Stomach (tissue), 9 donors: ENCODE results near the gene ASZ1. TPM values are rescaled to one million over a fixed set of nuclear protein-coding genes. Genes with fewer than 3 reads are reported as not detected.
"Not testable (repeated sequence)": the region's sequence is repeated elsewhere in the genome, so short reads cannot be mapped to it uniquely, and the experiment has no call there.

Source experiments
- DNase-seq, 2 donors: peaks; one replicate each; pipeline versions ENCODE4 v3.0.0 to v3.0.0-alpha.2; 2013 to 2019
- H3K27ac ChIP-seq, 5 donors: fragments of 200-600 bp in 4 of 5; sonication (generic) in 4 of 5; one replicate each; pipeline ENCODE4 v1.5.1; 2013 to 2019; ENCODE audit warnings: mild to moderate bottlenecking in 1 of 5, moderate library complexity in 1 of 5
- H3K27me3 ChIP-seq, 3 donors: fragments of 200-600 bp; sonication (generic); one replicate each; pipeline ENCODE4 v1.5.1; 2017 to 2019; ENCODE audit warnings: mixed run types in 1 of 3
- H3K36me3 ChIP-seq, 4 donors: fragments of 200-600 bp; sonication (generic); 1 replicate in 3 of 4; 2 replicates in 1 of 4; pipeline ENCODE4 v1.5.1; 2016 to 2019
- H3K4me1 ChIP-seq, 4 donors: fragments of 200-600 bp; sonication (generic); one replicate each; pipeline ENCODE4 v1.5.1; 2016 to 2019
- H3K4me3 ChIP-seq, 4 donors: fragments of 200-600 bp; sonication (generic) in 3 of 4; one replicate each; pipeline ENCODE4 v1.5.1; 2016 to 2019; ENCODE audit warnings: mild to moderate bottlenecking in 1 of 4
- H3K9me3 ChIP-seq, 4 donors: fragments of 200-600 bp; sonication (generic); one replicate each; pipeline ENCODE4 v1.5.1; 2016 to 2019
- EP300 ChIP-seq: sonication (generic); formaldehyde crosslinking; IDR thresholded peaks from one replicate; pipeline ENCODE4 v1.6.1; 2017; ENCODE audit warnings: antibody characterized with exemption
- POLR2A ChIP-seq, 4 donors: fragments of 450-650 bp; IDR thresholded peaks; one replicate each; pipeline ENCODE4 v1.6.1; 2016; ENCODE audit warnings: antibody characterized with exemption in 4 of 4, control low read depth in 2 of 4, mild to moderate bottlenecking in 1 of 4, moderate library complexity in 1 of 4
- POLR2AphosphoS5 ChIP-seq, 3 donors: sonication (generic); formaldehyde crosslinking; IDR thresholded peaks; one replicate each; pipeline ENCODE4 v1.6.1; 2016; ENCODE audit warnings: antibody characterized with exemption in 3 of 3
- WGBS, 5 donors: extraction: QIAGEN DNeasy Blood & Tissue Kit in 3 of 5; methylation state at CpG; one replicate each; pipeline versions ENCODE4 v1.1.5 to v1.1.7; 2013 to 2018; 5-methylcytosine and 5-hydroxymethylcytosine counted together
- intact Hi-C: fragments of 100-400 bp; cut with DNase I; formaldehyde crosslinking; loops from one replicate; pipeline ENCODE4 v1.15.1; 2023; ENCODE audit warnings: low total_unique reads
- polyA plus RNA-seq, 3 donors: library from polyadenylated mRNA; stranded (reverse); fragments of 200-250 nt; gene quantifications; one replicate each; pipeline ENCODE4 v1.2.3, GENCODE V29; 2013
- total RNA-seq, 5 donors: library from RNA; depleted of rRNA; stranded (reverse); fragments of >200 nt; gene quantifications; one replicate each; pipeline versions ENCODE4 v1.1.0 to v1.2.3, GENCODE V29; 2014 to 2016
- TF ChIP-seq, protein P1 (sequence below), 7 experiments: fragments of 450-650 bp in 4 of 7; fragments of 200-600 bp in 3 of 7; sonication (generic) in 3 of 7; IDR thresholded peaks; one replicate each; pipeline ENCODE4 v1.5.1; 2016 to 2019; ENCODE audit warnings: antibody characterized with exemption in 7 of 7, control low read depth in 2 of 7, mild to moderate bottlenecking in 1 of 7
- donor health status: healthy with polysubstance abuse.
- donor health status: Bipolar disorder and iron deficiency.
- donor health status: healthy.

ASZ1 gene
- total and polyA plus RNA-seq, 8 donors: not detected

DNA sequence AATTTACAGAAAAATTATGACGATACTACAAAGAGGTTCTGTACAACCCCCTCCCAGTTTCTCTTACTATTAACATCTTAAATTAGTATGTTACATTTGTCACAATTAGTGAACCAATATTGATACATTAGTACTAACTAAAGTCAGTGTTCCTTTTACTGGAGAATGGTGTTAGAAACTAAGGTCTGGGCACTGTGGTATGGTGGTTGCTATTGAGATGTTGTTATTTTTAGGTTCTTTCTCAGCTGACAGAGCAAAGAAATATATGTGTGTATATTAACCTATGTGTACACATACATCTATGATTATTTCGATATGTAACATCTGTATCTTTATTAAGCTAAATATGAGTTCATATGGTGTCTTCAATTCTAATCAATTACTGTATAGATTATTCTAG is 40.9 kb upstream of the ASZ1 start:
- H3K27ac ChIP-seq: no peak overlapping the region
- WGBS, 5 donors: 81 to 94% (median 86%) methylated on average over 2 of the region's 2 CpGs
- intact Hi-C loops: no loop called here
- DNase-seq: no peak
- H3K4me3 ChIP-seq: no peak overlapping the region
- no peaks in the 10 kb centered on the region for H3K9me3 ChIP-seq
- H3K36me3 ChIP-seq: no peaks in the 10 kb centered on the region
- peaks cover 0 to 3% (median 0%) of the 10 kb centered on the region in 4 donors for H3K4me1 ChIP-seq
- no peaks in the 10 kb centered on the region for H3K27me3 ChIP-seq
- no peak for TF ChIP-seq EP300
- TF ChIP-seq, protein P1, sequence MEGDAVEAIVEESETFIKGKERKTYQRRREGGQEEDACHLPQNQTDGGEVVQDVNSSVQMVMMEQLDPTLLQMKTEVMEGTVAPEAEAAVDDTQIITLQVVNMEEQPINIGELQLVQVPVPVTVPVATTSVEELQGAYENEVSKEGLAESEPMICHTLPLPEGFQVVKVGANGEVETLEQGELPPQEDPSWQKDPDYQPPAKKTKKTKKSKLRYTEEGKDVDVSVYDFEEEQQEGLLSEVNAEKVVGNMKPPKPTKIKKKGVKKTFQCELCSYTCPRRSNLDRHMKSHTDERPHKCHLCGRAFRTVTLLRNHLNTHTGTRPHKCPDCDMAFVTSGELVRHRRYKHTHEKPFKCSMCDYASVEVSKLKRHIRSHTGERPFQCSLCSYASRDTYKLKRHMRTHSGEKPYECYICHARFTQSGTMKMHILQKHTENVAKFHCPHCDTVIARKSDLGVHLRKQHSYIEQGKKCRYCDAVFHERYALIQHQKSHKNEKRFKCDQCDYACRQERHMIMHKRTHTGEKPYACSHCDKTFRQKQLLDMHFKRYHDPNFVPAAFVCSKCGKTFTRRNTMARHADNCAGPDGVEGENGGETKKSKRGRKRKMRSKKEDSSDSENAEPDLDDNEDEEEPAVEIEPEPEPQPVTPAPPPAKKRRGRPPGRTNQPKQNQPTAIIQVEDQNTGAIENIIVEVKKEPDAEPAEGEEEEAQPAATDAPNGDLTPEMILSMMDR (IDR thresholded peaks at IDR 0.05): no peak
- no peak for TF ChIP-seq POLR2AphosphoS5 (IDR thresholded peaks at IDR 0.05)
- no peak for TF ChIP-seq POLR2A (IDR thresholded peaks at IDR 0.05)

DNA sequence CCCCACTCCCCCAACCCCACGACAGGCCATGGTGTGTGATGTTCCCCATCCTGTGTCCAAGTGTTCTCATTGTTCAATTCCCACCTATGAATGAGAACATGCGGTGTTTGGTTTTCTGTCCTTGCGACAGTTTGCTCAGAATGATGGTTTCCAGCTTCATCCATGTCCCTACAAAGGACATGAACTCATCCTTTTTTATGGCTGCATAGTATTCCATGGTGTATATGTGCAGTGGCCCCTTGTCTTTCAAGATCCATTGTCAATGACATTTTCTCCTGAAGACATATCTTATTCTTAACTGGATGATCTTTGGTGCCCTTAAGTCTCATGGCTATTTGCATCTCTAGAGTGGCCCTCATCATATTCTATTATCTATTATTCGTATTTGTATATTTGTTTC is 33.5 kb upstream of the ASZ1 start:
- DNase-seq, H3K27ac ChIP-seq, H3K4me3 ChIP-seq, intact Hi-C loops, H3K36me3 ChIP-seq, H3K27me3 ChIP-seq, H3K4me1 ChIP-seq, H3K9me3 ChIP-seq: not testable (repeated sequence)
- 92 to 99% (median 96%) methylated on average over 3 to 4 of the region's 4 CpGs for WGBS, 5 donors

DNA sequence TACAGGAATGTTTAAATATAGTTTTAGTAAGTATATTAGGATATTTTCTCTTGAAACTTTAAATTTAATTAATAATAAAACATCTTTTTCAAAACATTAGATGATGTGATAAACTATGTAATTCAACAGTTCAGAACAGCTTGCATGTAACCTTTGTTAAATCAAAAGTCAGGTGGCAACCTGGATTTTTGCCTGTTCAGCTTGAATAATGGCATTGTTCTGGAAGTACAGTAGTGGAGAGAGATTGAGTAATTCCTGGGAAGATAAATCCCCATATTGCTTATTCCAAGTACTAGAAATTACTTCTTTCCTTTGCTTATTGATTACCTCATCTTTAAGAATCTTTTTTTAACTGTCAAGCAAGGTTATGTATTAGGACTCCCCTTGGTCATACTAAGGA is 32.4 kb upstream of the ASZ1 start:
- no peak for DNase-seq
- Histone ChIP-seq H3K27me3 (no peaks in the 10 kb centered on the region), H3K27ac (no peak overlapping the region), H3K4me3 (no peak overlapping the region), H3K36me3 (no peaks in the 10 kb centered on the region), H3K9me3 (no peaks in the 10 kb centered on the region), H3K4me1 (no peaks in the 10 kb centered on the region)
- intact Hi-C loops: no loop called here
- no peak for TF ChIP-seq POLR2A (IDR thresholded peaks at IDR 0.05)
- TF ChIP-seq POLR2AphosphoS5 (IDR thresholded peaks at IDR 0.05): no peak

DNA sequence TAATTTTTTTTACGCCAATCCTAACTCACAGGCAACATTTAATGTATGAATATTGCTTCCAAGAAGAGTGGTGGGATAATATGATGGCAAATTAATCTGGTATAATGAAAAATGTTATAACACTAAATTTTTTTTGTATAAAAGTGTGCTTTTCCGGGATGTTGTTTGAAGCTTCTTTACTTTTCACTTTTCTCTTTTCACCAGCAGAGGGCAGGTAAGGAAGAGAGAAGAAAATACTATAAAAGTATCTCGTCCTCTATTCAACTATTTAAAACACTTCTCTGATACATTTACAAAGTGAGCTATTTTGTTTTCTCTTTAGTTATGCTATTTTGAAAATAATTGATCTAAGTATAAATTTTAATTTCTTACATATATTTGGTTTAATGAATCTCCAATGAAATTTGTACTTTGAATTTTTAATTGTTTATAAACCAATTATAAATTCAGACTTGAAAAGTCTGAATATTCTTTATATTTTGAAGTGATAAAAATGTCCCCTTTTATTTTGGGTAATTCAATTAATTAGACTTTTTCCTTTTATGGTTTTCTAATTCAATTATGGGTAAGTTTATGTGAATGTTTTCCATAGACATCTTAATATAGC is 31.8 kb upstream of the ASZ1 start:
- intact Hi-C loops: no loop called here
- peak in 1 of 2 donors; percentile 47 for DNase-seq

DNA sequence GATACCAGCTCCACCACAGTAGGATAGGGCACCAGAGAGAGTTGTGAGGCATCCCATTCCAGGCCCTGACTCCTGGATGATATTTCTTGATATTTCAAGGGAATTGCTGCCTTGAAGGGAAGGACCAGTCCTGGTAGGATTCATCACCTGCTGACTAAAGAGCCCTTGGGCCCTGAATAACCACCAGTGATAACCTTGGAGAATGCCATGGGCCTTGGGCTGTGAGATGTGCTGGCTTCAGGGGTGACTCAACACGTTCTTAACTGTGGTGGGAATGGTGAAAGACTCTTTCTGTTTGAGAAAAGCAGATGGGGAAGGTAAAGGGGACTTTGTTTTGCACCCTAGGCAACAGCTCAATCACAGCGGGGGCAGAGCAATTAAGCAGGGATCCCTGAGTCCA is 21.4 kb upstream of the ASZ1 start:
- WGBS, 5 donors: 74 to 92% (median 85%) methylated on average over 2 of the region's 2 CpGs
- Histone ChIP-seq H3K27ac (no peak overlapping the region), H3K4me3 (no peak overlapping the region), H3K9me3 (peaks cover 0 to 12% (median 3%) of the 10 kb centered on the region in 4 donors), H3K27me3 (no peaks in the 10 kb centered on the region), H3K4me1 (no peaks in the 10 kb centered on the region), H3K36me3 (no peaks in the 10 kb centered on the region)
- intact Hi-C loops: no loop called here
- TF ChIP-seq, protein P1 (IDR thresholded peaks at IDR 0.05): no peak
- TF ChIP-seq POLR2A (IDR thresholded peaks at IDR 0.05): no peak
- TF ChIP-seq POLR2AphosphoS5 (IDR thresholded peaks at IDR 0.05): no peak
- TF ChIP-seq EP300: no peak
- no peak for DNase-seq

More for the DNA sequence above, 31.8 kb upstream of the ASZ1 start:
- H3K4me1 ChIP-seq: no peaks in the 10 kb centered on the region
- H3K36me3 ChIP-seq: no peaks in the 10 kb centered on the region
- no peak overlapping the region for H3K27ac ChIP-seq
- WGBS, 5 donors: 32 to 37% (median 33%) methylated on average over 3 of the region's 3 CpGs
- TF ChIP-seq POLR2AphosphoS5 (IDR thresholded peaks at IDR 0.05) (no peak), EP300 (no peak), POLR2A (IDR thresholded peaks at IDR 0.05) (no peak)
- TF ChIP-seq, protein P1 (IDR thresholded peaks at IDR 0.05): peak in 5 of 7 experiments; percentile 17 to 48 (median 43)
- no peak overlapping the region for H3K4me3 ChIP-seq
- H3K9me3 ChIP-seq: no peaks in the 10 kb centered on the region
- no peaks in the 10 kb centered on the region for H3K27me3 ChIP-seq
